ENCODE results near the gene XG.
"Not testable (repeated sequence)": the region's sequence is repeated elsewhere in the genome, so short reads cannot be mapped to it uniquely, and the experiment has no call there.

- not testable (repeated sequence) for TF ChIP-seq CTCF, POLR2AphosphoS5 (IDR thresholded peaks at IDR 0.05)
These were observed 10.8 kb downstream of the XG start for GRCh38 chrX:2762671-2763070.
